DND-41 (cell line): ENCODE results near the gene PTPRU.

Experiments used
- CTCF ChIP-seq: IDR thresholded peaks from 2 replicates; pipeline ENCODE4 v1.5.1; 2012; ENCODE audit warnings: borderline replicate concordance, low read length, moderate library complexity, mild to moderate bottlenecking; ENCODE audit not compliant: poor library complexity, severe bottlenecking; ENCODE audit errors: extremely low read depth
- EZH2 ChIP-seq: IDR thresholded peaks from 3 replicates; pipeline ENCODE4 v1.6.1; 2012; ENCODE audit warnings: borderline replicate concordance, low read depth, mild to moderate bottlenecking, moderate library complexity, low read length, inconsistent platforms; ENCODE audit not compliant: severe bottlenecking

GRCh38 chr1:29309075-29309474 is 72.8 kb downstream of the PTPRU start:
- TF ChIP-seq CTCF (no peak), EZH2 (no peak)
